Spinal cord (tissue), 10 donors: ENCODE data around the gene KLK15. TPM values are rescaled to one million over a fixed set of nuclear protein-coding genes. Genes with fewer than 3 reads are reported as not detected.
"Not testable (repeated sequence)": the region's sequence is repeated elsewhere in the genome, so short reads cannot be mapped to it uniquely, and the experiment has no call there.

Experiments
- DNase-seq, 6 donors: peaks; one replicate each; pipeline versions ENCODE4 v3.0.0 to v3.0.0-alpha.2; 2013 to 2015; ENCODE audit warnings: low spot score in 6 of 6, low read depth in 4 of 6
- H3K27ac ChIP-seq: one replicate; pipeline ENCODE4 v1.5.1; 2013; ENCODE audit warnings: low read depth, low read length, control low read depth
- H3K27me3 ChIP-seq: one replicate; pipeline ENCODE4 v1.6.1; 2013; ENCODE audit warnings: low read length; ENCODE audit not compliant: control insufficient read depth, insufficient read depth
- H3K36me3 ChIP-seq: one replicate; pipeline ENCODE4 v1.6.1; 2013; ENCODE audit warnings: low read length; ENCODE audit not compliant: control insufficient read depth, insufficient read depth
- H3K4me1 ChIP-seq: one replicate; pipeline ENCODE4 v1.6.1; 2013; ENCODE audit warnings: low read length; ENCODE audit not compliant: control insufficient read depth, insufficient read depth
- H3K4me3 ChIP-seq: one replicate; pipeline ENCODE4 v1.5.1; 2013; ENCODE audit warnings: low read depth, low read length, control low read depth
- H3K9me3 ChIP-seq: one replicate; pipeline ENCODE4 v1.6.1; 2013; ENCODE audit warnings: low read length; ENCODE audit not compliant: control insufficient read depth, insufficient read depth
- WGBS: methylation state at CpG from one replicate; pipeline ENCODE4 v1.1.5; 2013; ENCODE audit warnings: missing lambda C conversion rate; ENCODE audit not compliant: insufficient coverage; 5-methylcytosine and 5-hydroxymethylcytosine counted together
- polyA plus RNA-seq, 2 donors: library from polyadenylated mRNA; unstranded; fragments of 120-200 nt; gene quantifications; one replicate each; pipeline ENCODE4 v1.2.1, GENCODE V29; 2013; ENCODE audit not compliant: insufficient read length in 2 of 2
- total RNA-seq, 2 donors: library from RNA; depleted of rRNA in 1 of 2; stranded (reverse); fragments of 120-200 nt in 1 of 2; fragments of >200 nt in 1 of 2; gene quantifications; one replicate each; pipeline versions ENCODE4 v1.2.3 to v1.2.4, GENCODE V29; 2013 to 2014
- donor health status: healthy.

Gene KLK15
- total and polyA plus RNA-seq, 4 donors: not detected

- Histone ChIP-seq H3K27ac (no peak overlapping the region), H3K4me1 (peaks cover 7% of the 10 kb centered on the region), H3K27me3 (no peaks in the 10 kb centered on the region), H3K36me3 (peaks cover 38% of the 10 kb centered on the region), H3K9me3 (no peaks in the 10 kb centered on the region), H3K4me3 (no peak overlapping the region)
- 64% methylated on average over 7 of the region's 11 CpGs for WGBS
- no peak for DNase-seq
Measured at GRCh38 chr19:50793558-50794065, 39.8 kb downstream of the KLK15 start.

- H3K9me3 ChIP-seq: no peaks in the 10 kb centered on the region
- no peaks in the 10 kb centered on the region for H3K27me3 ChIP-seq
- H3K27ac ChIP-seq: no peak overlapping the region
- 100% methylated on average over 5 of the region's 13 CpGs for WGBS
- H3K36me3 ChIP-seq: peaks cover 27% of the 10 kb centered on the region
- peaks cover 7% of the 10 kb centered on the region for H3K4me1 ChIP-seq
- DNase-seq: no peak
- H3K4me3 ChIP-seq: no peak overlapping the region
Measured at GRCh38 chr19:50792272-50793250, 40.8 kb downstream of the KLK15 start.

GRCh38 chr19:50791594-50792271 is 41.6 kb downstream of the KLK15 start:
- H3K4me3 ChIP-seq: no peak overlapping the region
- peaks cover 19% of the 10 kb centered on the region for H3K36me3 ChIP-seq
- 83% methylated on average over 47 of the region's 47 CpGs for WGBS
- no peak for DNase-seq
- H3K27me3 ChIP-seq: no peaks in the 10 kb centered on the region
- H3K4me1 ChIP-seq: peaks cover 7% of the 10 kb centered on the region
- no peaks in the 10 kb centered on the region for H3K9me3 ChIP-seq
- no peak overlapping the region for H3K27ac ChIP-seq

GRCh38 chr19:50790922-50791467 is 42.4 kb downstream of the KLK15 start:
- DNase-seq: peak in 2 of 6 donors; percentile 24 to 35
- 90% methylated on average over 6 of the region's 6 CpGs for WGBS

GRCh38 chr19:50790396-50790795 is 43.0 kb downstream of the KLK15 start, which contains the start of gene ACP4:
TSS of gene ACP4 (plus strand) at chr19:50790415. CDS start at chr19:50790415, 0 bp downstream.
- Histone ChIP-seq H3K9me3 (no peaks in the 10 kb centered on the region), H3K27me3 (no peaks in the 10 kb centered on the region)

More at GRCh38 chr19:50790922-50791467, 42.4 kb downstream of the KLK15 start:
- no peak overlapping the region for H3K4me3 ChIP-seq
- H3K27me3 ChIP-seq: no peaks in the 10 kb centered on the region
- H3K27ac ChIP-seq: no peak overlapping the region
- peaks cover 13% of the 10 kb centered on the region for H3K36me3 ChIP-seq
- H3K9me3 ChIP-seq: no peaks in the 10 kb centered on the region
- peaks cover 7% of the 10 kb centered on the region for H3K4me1 ChIP-seq

GRCh38 chr19:50785329-50785728 is 48.0 kb downstream of the KLK15 start:
- Histone ChIP-seq H3K4me1 (peaks cover 6% of the 10 kb centered on the region), H3K9me3 (no peaks in the 10 kb centered on the region), H3K4me3 (no peak overlapping the region), H3K27me3 (peaks cover 15% of the 10 kb centered on the region), H3K27ac (no peak overlapping the region), H3K36me3 (peaks cover 2% of the 10 kb centered on the region)
- DNase-seq: no peak
- 86% methylated on average over 11 of the region's 12 CpGs for WGBS

More at GRCh38 chr19:50790396-50790795, 43.0 kb downstream of the KLK15 start, which contains the start of gene ACP4:
- 89% methylated on average over 9 of the region's 15 CpGs for WGBS
- H3K27ac ChIP-seq: no peak within 1 kb of the TSS
- H3K4me3 ChIP-seq: no peak within 1 kb of the TSS
- H3K36me3 ChIP-seq: peaks cover 13% of the 10 kb centered on the region
- DNase-seq: no peak
- H3K4me1 ChIP-seq: peaks cover 7% of the 10 kb centered on the region

GRCh38 chr19:50784710-50785109 is 48.7 kb downstream of the KLK15 start:
- H3K27ac ChIP-seq: no peak overlapping the region
- DNase-seq: no peak
- peaks cover 21% of the 10 kb centered on the region for H3K27me3 ChIP-seq
- H3K4me1 ChIP-seq: peaks cover 6% of the 10 kb centered on the region
- 93% methylated on average over 3 of the region's 3 CpGs for WGBS
- H3K4me3 ChIP-seq: no peak overlapping the region
- no peaks in the 10 kb centered on the region for H3K36me3 ChIP-seq
- H3K9me3 ChIP-seq: no peaks in the 10 kb centered on the region

GRCh38 chr19:50783848-50784152 is 49.6 kb downstream of the KLK15 start:
- 67% methylated on average over 3 of the region's 8 CpGs for WGBS
- H3K27ac ChIP-seq, H3K36me3 ChIP-seq, DNase-seq, H3K4me1 ChIP-seq, H3K9me3 ChIP-seq, H3K4me3 ChIP-seq: not testable (repeated sequence)
- H3K27me3 ChIP-seq: peaks cover 30% of the 10 kb centered on the region

- Histone ChIP-seq H3K27ac (no peak overlapping the region), H3K27me3 (peaks cover 53% of the 10 kb centered on the region), H3K4me1 (peaks cover 14% of the 10 kb centered on the region), H3K4me3 (no peak overlapping the region), H3K36me3 (no peaks in the 10 kb centered on the region), H3K9me3 (no peaks in the 10 kb centered on the region)
- no peak for DNase-seq
- WGBS: 67% methylated on average over 14 of the region's 16 CpGs
Measured at GRCh38 chr19:50780753-50781435, 52.5 kb downstream of the KLK15 start.
